Lung (tissue), 12 donors: ENCODE measurements around the gene OR51B2. TPM values are rescaled to one million over a fixed set of nuclear protein-coding genes. Genes with fewer than 3 reads are reported as not detected.
"Not testable (repeated sequence)": the region's sequence is repeated elsewhere in the genome, so short reads cannot be mapped to it uniquely, and the experiment has no call there.

Source experiments
- ATAC-seq: fragments of 200-7000 bp; cut with Tn5 transposase; one replicate; pipeline ENCODE4 v1.9.1; 2020; ENCODE audit warnings: moderate number of reproducible peaks; ENCODE audit not compliant: insufficient read depth, low FRiP score
- DNase-seq, 3 donors: peaks; one replicate each; pipeline ENCODE4 v3.0.0-alpha.2; 2013 to 2017
- H3K27ac ChIP-seq, 2 donors: one replicate each; pipeline ENCODE4 v1.5.1; 2013; ENCODE audit warnings: mild to moderate bottlenecking in 2 of 2, moderate library complexity in 2 of 2, control low read depth in 1 of 2, inconsistent platforms in 1 of 2, low read depth in 1 of 2, low read length in 1 of 2
- H3K27me3 ChIP-seq, 3 donors: one replicate each; pipeline ENCODE4 v1.5.1; 2013; ENCODE audit warnings: low read length in 2 of 3; ENCODE audit not compliant: control insufficient read depth in 3 of 3, insufficient read depth in 3 of 3
- H3K36me3 ChIP-seq, 4 donors: one replicate each; pipeline ENCODE4 v1.5.1; 2013; ENCODE audit warnings: low read length in 4 of 4, mild to moderate bottlenecking in 1 of 4, moderate library complexity in 1 of 4; ENCODE audit not compliant: control insufficient read depth in 4 of 4, insufficient read depth in 4 of 4
- H3K4me1 ChIP-seq, 5 donors: one replicate each; pipeline ENCODE4 v1.5.1; 2013; ENCODE audit warnings: low read length in 5 of 5, mild to moderate bottlenecking in 2 of 5, moderate library complexity in 1 of 5; ENCODE audit not compliant: control insufficient read depth in 5 of 5, insufficient read depth in 5 of 5
- H3K4me3 ChIP-seq: one replicate; pipeline ENCODE4 v1.5.1; 2013; ENCODE audit warnings: mild to moderate bottlenecking, control low read depth, moderate library complexity
- H3K9ac ChIP-seq, 2 donors: one replicate each; pipeline ENCODE4 v1.5.1; 2013; ENCODE audit warnings: low read length in 2 of 2, control low read depth in 1 of 2; ENCODE audit not compliant: insufficient read depth in 1 of 2
- H3K9me3 ChIP-seq, 4 donors: one replicate each; pipeline ENCODE4 v1.5.1; 2013; ENCODE audit warnings: low read length in 3 of 4, mild to moderate bottlenecking in 1 of 4, moderate library complexity in 1 of 4; ENCODE audit not compliant: control insufficient read depth in 4 of 4, insufficient read depth in 3 of 4
- CTCF ChIP-seq: IDR thresholded peaks from 2 replicates; pipeline ENCODE4 v1.5.1; 2012; ENCODE audit warnings: mild to moderate bottlenecking; ENCODE audit errors: control extremely low read depth, extremely low read depth
- WGBS, 2 donors: extraction: QIAGEN DNeasy Blood & Tissue Kit; methylation state at CpG; one replicate each; pipeline ENCODE4 v1.1.7; 2013; 5-methylcytosine and 5-hydroxymethylcytosine counted together
- polyA plus RNA-seq, 2 donors: library from polyadenylated mRNA; stranded (reverse); fragments of 200-250 nt; gene quantifications; one replicate each; pipeline ENCODE4 v1.2.1, GENCODE V29; 2013
- total RNA-seq, 2 donors: library from RNA; depleted of rRNA in 1 of 2; stranded (reverse); fragments of >200 nt in 1 of 2; gene quantifications; one replicate each; pipeline ENCODE4 v1.2.1, GENCODE V29; 2014 to 2021
- donor health status: control.
- donor health status: control.
- donor health status: Bipolar disorder and iron deficiency.
- donor health status: healthy.
- donor health status: DM: yes; HTN: yes; CAD: no.

OR51B2 gene
- total and polyA plus RNA-seq, 4 donors: 1.9 TPM; not detected in 3

DNA sequence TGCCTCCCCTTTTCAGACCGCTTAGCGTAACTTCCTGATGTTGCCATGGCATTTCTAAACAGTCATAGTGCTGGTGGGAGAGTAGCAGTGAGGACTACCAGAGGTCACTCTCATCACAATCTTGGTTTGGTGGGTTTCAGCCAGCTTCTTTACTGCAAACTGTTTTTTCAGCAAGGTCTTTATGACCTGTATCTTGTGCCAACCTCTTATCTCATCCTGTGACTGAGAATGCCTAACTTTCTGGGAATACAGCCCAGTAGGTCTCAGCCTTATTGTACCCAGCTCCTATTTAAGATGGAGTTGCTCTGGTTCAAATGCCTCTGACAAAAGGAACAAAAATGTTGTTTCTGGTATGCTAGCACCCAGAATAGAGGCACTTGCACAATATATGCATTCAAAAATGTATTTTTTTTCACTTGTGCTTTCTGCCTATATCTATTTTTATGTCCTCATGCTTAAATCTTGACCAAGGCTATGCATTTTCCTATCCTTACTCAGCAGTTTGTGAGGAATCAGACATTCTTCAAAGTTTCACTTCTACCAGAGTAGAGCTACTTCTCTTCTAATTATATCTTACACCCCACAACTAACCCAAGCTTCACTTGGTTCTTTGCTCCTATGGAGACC is 43.5 kb upstream of the OR51B2 start:
- H3K4me3 ChIP-seq: no peak overlapping the region
- H3K9ac ChIP-seq: no peak overlapping the region
- no peaks in the 10 kb centered on the region for H3K27me3 ChIP-seq
- WGBS, 2 donors: 42 to 82% methylated on average over 2 of the region's 2 CpGs
- ATAC-seq: no peak
- H3K36me3 ChIP-seq: no peaks in the 10 kb centered on the region
- no peak overlapping the region for H3K27ac ChIP-seq
- no peaks in the 10 kb centered on the region for H3K9me3 ChIP-seq
- TF ChIP-seq CTCF: no peak
- DNase-seq: peak in 1 of 3 donors; percentile 2
- peaks cover 0 to 4% (median 0%) of the 10 kb centered on the region in 5 donors for H3K4me1 ChIP-seq

DNA sequence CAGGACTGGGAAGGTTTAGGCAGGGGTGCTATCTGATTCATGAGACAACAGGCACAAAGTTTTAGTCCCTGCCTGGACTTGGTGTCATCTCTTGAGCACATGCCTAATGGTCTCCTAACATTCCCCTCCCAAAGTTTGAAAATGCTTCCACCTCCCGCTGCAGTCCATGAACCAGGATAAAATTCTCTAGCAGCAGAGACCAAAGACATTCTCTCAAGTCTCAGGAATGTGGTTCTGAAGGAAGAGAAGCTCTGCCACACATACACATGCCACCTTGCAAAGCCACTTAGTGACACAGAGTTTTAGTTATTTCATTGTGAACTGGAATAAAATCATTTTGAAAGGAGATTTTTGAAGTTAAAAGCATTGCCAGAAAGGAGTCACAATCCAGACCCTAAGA is 42.8 kb upstream of the OR51B2 start:
- no peak for TF ChIP-seq CTCF
- H3K4me3 ChIP-seq: no peak overlapping the region
- peaks cover 0 to 4% (median 0%) of the 10 kb centered on the region in 5 donors for H3K4me1 ChIP-seq
- 0 to 67% methylated on average over 1 of the region's 1 CpG for WGBS, 2 donors
- DNase-seq (no peak), ATAC-seq (no peak)
- no peaks in the 10 kb centered on the region for H3K27me3 ChIP-seq
- H3K36me3 ChIP-seq: no peaks in the 10 kb centered on the region
- H3K9me3 ChIP-seq: no peaks in the 10 kb centered on the region
- no peak overlapping the region for H3K27ac ChIP-seq
- no peak overlapping the region for H3K9ac ChIP-seq

- not testable (repeated sequence) for H3K27ac ChIP-seq, H3K4me3 ChIP-seq, DNase-seq, H3K4me1 ChIP-seq, H3K9ac ChIP-seq, H3K27me3 ChIP-seq, H3K36me3 ChIP-seq, ATAC-seq, H3K9me3 ChIP-seq
- 80 to 97% methylated on average over 6 of the region's 6 CpGs for WGBS, 2 donors
Observed at GRCh38 chr11:5366365-5366764, 42.3 kb upstream of the OR51B2 start.

DNA sequence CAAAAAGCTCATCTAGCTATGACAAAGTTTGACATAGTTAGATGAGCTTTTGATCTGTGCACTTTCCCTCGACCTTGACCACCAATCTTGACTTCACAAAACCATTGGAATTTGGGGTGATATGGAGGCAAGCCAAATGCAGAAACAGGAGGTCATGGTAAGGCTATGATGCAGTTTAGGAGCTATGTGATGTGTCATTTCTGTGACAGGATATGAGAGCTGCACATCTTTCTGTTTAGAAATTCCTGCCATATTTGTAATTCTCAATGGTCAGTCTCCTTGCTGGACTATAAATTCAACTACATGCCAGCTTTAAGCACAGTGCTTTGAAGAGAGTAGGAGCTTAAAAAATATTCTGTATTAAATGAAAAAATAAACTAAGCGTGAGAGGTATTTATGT is 40.1 kb upstream of the OR51B2 start:
- Histone ChIP-seq H3K27ac (no peak overlapping the region), H3K4me1 (peaks cover 0 to 4% (median 0%) of the 10 kb centered on the region in 5 donors), H3K9ac (no peak overlapping the region), H3K9me3 (no peaks in the 10 kb centered on the region), H3K27me3 (no peaks in the 10 kb centered on the region), H3K4me3 (no peak overlapping the region), H3K36me3 (no peaks in the 10 kb centered on the region)
- TF ChIP-seq CTCF: no peak
- no peak for ATAC-seq
- 45 to 63% methylated on average over 1 to 2 of the region's 2 CpGs for WGBS, 2 donors
- DNase-seq: no peak
